ENCODE measurements around the gene IL21R. TPM values are rescaled to one million over a fixed set of nuclear protein-coding genes. Genes with fewer than 3 reads are reported as not detected.
A peak's percentile ranks its signal among the peaks of the same experiment; 100 is the strongest.

Gene IL21R
- 10 to 100 TPM; 27.5 to 59.7 (median 49.6) TPM for polyA plus RNA-seq

DNA sequence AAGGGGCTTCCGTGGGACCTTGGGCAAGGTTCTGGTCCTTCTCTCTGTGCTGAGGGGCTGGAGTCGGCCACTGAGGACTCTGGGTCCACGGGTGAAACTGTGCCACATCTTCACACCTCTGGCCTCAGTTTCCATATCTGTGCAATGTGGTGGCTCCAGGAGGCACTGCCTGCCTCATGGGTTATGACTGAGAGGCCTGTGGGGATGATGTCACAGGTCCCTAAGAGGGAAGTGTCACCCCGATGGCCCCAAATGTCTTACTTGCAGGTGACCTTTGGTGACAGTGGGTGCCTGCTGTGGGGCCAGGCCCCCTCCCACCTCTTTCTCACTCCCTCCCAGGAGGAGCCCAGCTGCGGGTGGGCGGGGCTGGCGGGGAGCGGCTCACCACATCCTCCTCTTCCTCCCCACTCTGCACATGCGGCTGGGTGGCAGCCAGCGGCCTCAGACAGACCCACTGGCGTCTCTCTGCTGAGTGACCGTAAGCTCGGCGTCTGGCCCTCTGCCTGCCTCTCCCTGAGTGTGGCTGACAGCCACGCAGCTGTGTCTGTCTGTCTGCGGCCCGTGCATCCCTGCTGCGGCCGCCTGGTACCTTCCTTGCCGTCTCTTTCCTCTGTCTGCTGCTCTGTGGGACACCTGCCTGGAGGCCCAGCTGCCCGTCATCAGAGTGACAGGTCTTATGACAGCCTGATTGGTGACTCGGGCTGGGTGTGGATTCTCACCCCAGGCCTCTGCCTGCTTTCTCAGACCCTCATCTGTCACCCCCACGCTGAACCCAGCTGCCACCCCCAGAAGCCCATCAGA is at the start of gene IL21R:
Gene IL21R (plus strand): TSS at position 407 of the 801 bp plus-strand sequence. CDS start 27,898 bp downstream, outside the sequence.
- Mint-ChIP-seq H3K27me3 (ENCODE audit: low read depth in 3 of 3) (peaks cover 17 to 31% (median 27%) of the 10 kb centered on the region in 3 donors), H3K4me1 (peaks cover 77 to 87% of the 10 kb centered on the region in 2 donors), H3K4me3 (peak within 1 kb of the TSS; percentile 87 to 99 (median 90)), H3K9me3 (no peaks in the 10 kb centered on the region), H3K27ac (peak within 1 kb of the TSS; percentile 96 to 100 (median 98)), H3K36me3 (peaks cover 3 to 12% (median 6%) of the 10 kb centered on the region in 3 donors)
- peak; percentile 95 to 96 (median 96) for DNase-seq

DNA sequence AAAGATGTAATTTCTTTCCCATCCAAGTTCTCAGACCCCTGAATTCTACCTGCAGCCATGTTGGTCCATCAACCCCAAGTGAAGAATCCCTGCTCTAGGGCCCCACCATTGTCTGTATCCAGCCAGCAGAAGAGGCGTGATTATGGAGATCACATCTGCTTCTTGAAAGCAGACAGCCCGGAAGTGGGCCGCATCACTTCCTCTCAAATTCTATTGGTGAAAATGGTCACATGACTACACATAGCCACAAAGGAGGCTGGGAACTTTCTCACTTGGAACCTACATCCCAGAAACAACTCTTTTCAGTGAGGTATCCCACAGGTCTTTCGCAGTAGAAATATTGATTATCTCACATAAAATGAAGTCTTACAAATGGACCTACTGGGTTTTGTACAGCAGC is 48.1 kb upstream of the IL21R start:
- H3K4me3 Mint-ChIP-seq: no peak overlapping the region
- peaks cover 0 to 3% of the 10 kb centered on the region in 2 donors for H3K4me1 Mint-ChIP-seq
- H3K27ac Mint-ChIP-seq: peak overlapping the region in 5 of 6 donors; percentile 28 to 74 (median 51)
- H3K9me3 Mint-ChIP-seq: no peaks in the 10 kb centered on the region
- H3K36me3 Mint-ChIP-seq: peaks cover 38 to 72% (median 51%) of the 10 kb centered on the region in 3 donors
- no peak for DNase-seq
- no peaks in the 10 kb centered on the region for H3K27me3 Mint-ChIP-seq (ENCODE audit: low read depth in 3 of 3)

DNA sequence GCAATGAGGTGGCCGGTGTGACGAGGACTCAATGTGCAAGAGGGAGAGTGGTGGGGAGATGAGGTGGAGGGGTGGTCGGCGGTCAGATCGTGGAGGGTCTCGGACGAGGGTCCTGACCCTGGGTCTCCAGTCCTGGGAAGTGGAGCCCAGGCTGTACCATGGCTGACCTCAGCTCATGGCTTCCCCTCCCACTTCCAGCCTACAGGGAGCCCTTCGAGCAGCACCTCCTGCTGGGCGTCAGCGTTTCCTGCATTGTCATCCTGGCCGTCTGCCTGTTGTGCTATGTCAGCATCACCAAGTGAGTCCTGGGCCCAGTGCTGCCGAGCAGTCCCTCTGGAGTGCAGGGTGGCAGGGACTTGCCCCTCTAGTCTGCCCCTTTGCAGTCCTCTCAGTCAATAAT is 46.4 kb upstream of the IL21R start:
- Mint-ChIP-seq H3K9me3 (no peaks in the 10 kb centered on the region), H3K27ac (peak overlapping the region in 2 of 6 donors; percentile 9 to 55), H3K4me1 (no peaks in the 10 kb centered on the region), H3K27me3 (ENCODE audit: low read depth in 3 of 3) (peaks cover 0 to 1% (median 0%) of the 10 kb centered on the region in 3 donors), H3K36me3 (peaks cover 36 to 66% (median 46%) of the 10 kb centered on the region in 3 donors), H3K4me3 (no peak overlapping the region)
- DNase-seq: peak; percentile 18 to 30 (median 25)

DNA sequence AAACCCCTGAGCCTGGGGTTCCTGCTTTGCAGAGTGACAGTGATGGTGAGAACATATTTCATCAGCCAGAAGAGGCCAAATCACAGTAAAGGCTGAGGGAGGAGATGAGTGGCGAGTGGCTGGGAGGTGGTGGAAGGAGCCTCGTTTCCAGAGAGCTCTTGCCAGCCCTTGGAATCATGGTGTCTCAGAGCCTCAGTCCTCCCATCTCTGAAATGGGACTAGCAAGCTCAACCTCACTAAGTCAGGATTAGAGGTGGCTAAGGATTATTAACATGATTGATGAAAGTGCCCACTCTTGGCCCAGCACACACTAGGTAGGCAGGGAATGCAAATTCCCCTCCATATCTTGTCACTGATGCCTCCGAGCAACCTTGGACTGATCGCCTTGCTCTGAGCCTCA is 45.2 kb upstream of the IL21R start:
- no peak for DNase-seq
- H3K4me3 Mint-ChIP-seq: no peak overlapping the region
- H3K36me3 Mint-ChIP-seq: peaks cover 32 to 63% (median 52%) of the 10 kb centered on the region in 3 donors
- no peak overlapping the region for H3K27ac Mint-ChIP-seq
- peaks cover 0 to 1% (median 0%) of the 10 kb centered on the region in 3 donors for H3K27me3 Mint-ChIP-seq (ENCODE audit: low read depth in 3 of 3)
- no peaks in the 10 kb centered on the region for H3K4me1 Mint-ChIP-seq
- no peaks in the 10 kb centered on the region for H3K9me3 Mint-ChIP-seq

DNA sequence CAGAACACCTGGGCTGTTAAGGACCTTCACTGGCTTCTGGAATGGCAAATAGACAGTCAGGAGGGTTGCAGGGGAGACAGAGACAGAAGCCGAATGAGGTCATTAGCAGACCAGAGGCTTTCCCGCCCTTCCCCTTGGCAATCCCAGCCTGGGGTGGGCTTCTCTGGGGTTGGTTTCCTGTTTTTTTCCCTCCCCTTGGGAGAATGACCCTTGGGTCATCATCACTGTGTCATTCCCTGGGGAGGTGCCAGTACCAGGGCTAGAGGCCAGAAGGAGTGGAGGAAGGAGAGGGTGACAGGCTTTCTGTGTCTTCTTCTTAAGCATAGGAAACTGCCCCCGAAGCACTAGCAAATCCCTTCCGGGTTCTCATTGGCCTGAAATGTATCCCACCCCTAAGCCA is 42.9 kb upstream of the IL21R start:
- DNase-seq: no peak
- Mint-ChIP-seq H3K27ac (peak overlapping the region in 1 of 6 donors; percentile 22), H3K4me3 (no peak overlapping the region), H3K4me1 (no peaks in the 10 kb centered on the region), H3K9me3 (no peaks in the 10 kb centered on the region), H3K36me3 (peaks cover 28 to 57% (median 55%) of the 10 kb centered on the region in 3 donors), H3K27me3 (ENCODE audit: low read depth in 3 of 3) (peaks cover 0 to 1% (median 0%) of the 10 kb centered on the region in 3 donors)

DNA sequence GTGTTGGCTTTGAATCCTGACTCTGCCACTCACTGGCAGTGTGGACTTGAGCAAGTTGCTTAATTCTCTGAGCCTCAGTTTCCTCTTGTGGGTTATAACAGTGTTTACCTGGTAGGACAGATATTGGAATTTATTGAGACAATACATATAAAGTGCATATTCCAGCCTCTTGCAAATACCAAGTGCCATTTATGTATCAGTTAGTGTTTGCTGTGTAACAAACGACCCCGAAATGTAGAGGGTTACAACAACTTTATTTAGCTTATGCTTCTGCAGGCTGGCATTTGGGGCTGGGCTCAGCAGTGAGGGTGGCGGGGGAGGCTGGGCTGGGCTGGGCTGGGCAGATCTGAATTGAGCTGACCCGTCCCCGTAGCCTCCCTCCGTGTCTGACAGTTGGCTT is 42.4 kb upstream of the IL21R start:
- Mint-ChIP-seq H3K9me3 (no peaks in the 10 kb centered on the region), H3K27me3 (ENCODE audit: low read depth in 3 of 3) (peaks cover 0 to 1% (median 0%) of the 10 kb centered on the region in 3 donors), H3K4me3 (no peak overlapping the region), H3K4me1 (peaks cover 0 to 3% of the 10 kb centered on the region in 2 donors), H3K36me3 (peaks cover 24 to 54% (median 52%) of the 10 kb centered on the region in 3 donors), H3K27ac (no peak overlapping the region)
- no peak for DNase-seq

DNA sequence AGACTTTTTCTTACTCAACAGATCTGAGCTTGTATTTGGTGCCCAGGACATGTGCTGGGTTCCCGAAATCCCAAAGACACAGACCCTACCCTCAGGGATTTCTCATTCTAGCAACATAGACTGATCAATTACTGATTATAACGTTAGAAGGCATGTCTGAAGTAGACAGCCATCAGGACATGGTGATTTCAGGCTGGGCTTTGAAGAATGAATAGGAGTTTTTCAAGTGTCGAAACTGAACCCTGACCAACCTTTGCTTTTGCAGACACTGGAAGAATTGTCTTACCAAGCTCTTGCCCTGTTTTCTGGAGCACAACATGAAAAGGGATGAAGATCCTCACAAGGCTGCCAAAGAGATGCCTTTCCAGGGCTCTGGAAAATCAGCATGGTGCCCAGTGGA is 40.0 kb upstream of the IL21R start:
- DNase-seq: no peak
- no peaks in the 10 kb centered on the region for H3K9me3 Mint-ChIP-seq
- H3K4me3 Mint-ChIP-seq: no peak overlapping the region
- H3K4me1 Mint-ChIP-seq: peaks cover 4 to 17% of the 10 kb centered on the region in 2 donors
- H3K36me3 Mint-ChIP-seq: peaks cover 17 to 49% (median 44%) of the 10 kb centered on the region in 3 donors
- H3K27ac Mint-ChIP-seq: peak overlapping the region in 4 of 6 donors; percentile 5 to 67 (median 28)
- H3K27me3 Mint-ChIP-seq (ENCODE audit: low read depth in 3 of 3): peaks cover 0 to 5% (median 0%) of the 10 kb centered on the region in 3 donors

DNA sequence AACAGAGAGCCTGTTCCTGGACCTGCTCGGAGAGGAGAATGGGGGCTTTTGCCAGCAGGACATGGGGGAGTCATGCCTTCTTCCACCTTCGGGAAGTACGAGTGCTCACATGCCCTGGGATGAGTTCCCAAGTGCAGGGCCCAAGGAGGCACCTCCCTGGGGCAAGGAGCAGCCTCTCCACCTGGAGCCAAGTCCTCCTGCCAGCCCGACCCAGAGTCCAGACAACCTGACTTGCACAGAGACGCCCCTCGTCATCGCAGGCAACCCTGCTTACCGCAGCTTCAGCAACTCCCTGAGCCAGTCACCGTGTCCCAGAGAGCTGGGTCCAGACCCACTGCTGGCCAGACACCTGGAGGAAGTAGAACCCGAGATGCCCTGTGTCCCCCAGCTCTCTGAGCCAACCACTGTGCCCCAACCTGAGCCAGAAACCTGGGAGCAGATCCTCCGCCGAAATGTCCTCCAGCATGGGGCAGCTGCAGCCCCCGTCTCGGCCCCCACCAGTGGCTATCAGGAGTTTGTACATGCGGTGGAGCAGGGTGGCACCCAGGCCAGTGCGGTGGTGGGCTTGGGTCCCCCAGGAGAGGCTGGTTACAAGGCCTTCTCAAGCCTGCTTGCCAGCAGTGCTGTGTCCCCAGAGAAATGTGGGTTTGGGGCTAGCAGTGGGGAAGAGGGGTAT is 39.3 kb upstream of the IL21R start:
- H3K27me3 Mint-ChIP-seq (ENCODE audit: low read depth in 3 of 3): peaks cover 4 to 10% (median 5%) of the 10 kb centered on the region in 3 donors
- H3K27ac Mint-ChIP-seq: peak overlapping the region in 2 of 6 donors; percentile 25 to 32
- peaks cover 17 to 48% (median 39%) of the 10 kb centered on the region in 3 donors for H3K36me3 Mint-ChIP-seq
- H3K9me3 Mint-ChIP-seq: no peaks in the 10 kb centered on the region
- H3K4me1 Mint-ChIP-seq: peaks cover 11 to 24% of the 10 kb centered on the region in 2 donors
- DNase-seq: no peak
- no peak overlapping the region for H3K4me3 Mint-ChIP-seq

DNA sequence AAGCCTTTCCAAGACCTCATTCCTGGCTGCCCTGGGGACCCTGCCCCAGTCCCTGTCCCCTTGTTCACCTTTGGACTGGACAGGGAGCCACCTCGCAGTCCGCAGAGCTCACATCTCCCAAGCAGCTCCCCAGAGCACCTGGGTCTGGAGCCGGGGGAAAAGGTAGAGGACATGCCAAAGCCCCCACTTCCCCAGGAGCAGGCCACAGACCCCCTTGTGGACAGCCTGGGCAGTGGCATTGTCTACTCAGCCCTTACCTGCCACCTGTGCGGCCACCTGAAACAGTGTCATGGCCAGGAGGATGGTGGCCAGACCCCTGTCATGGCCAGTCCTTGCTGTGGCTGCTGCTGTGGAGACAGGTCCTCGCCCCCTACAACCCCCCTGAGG is 38.7 kb upstream of the IL21R start:
- peaks cover 5 to 15% (median 8%) of the 10 kb centered on the region in 3 donors for H3K27me3 Mint-ChIP-seq (ENCODE audit: low read depth in 3 of 3)
- DNase-seq: no peak
- no peaks in the 10 kb centered on the region for H3K9me3 Mint-ChIP-seq
- peak overlapping the region in 1 of 6 donors; percentile 45 for H3K27ac Mint-ChIP-seq
- no peak overlapping the region for H3K4me3 Mint-ChIP-seq
- H3K36me3 Mint-ChIP-seq: peaks cover 17 to 43% (median 35%) of the 10 kb centered on the region in 3 donors
- peaks cover 17 to 29% of the 10 kb centered on the region in 2 donors for H3K4me1 Mint-ChIP-seq

DNA sequence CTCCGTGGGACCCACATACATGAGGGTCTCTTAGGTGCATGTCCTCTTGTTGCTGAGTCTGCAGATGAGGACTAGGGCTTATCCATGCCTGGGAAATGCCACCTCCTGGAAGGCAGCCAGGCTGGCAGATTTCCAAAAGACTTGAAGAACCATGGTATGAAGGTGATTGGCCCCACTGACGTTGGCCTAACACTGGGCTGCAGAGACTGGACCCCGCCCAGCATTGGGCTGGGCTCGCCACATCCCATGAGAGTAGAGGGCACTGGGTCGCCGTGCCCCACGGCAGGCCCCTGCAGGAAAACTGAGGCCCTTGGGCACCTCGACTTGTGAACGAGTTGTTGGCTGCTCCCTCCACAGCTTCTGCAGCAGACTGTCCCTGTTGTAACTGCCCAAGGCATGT is 38.2 kb upstream of the IL21R start:
- Mint-ChIP-seq H3K27me3 (ENCODE audit: low read depth in 3 of 3) (peaks cover 5 to 15% (median 8%) of the 10 kb centered on the region in 3 donors), H3K9me3 (no peaks in the 10 kb centered on the region), H3K4me1 (peaks cover 21 to 33% of the 10 kb centered on the region in 2 donors), H3K4me3 (no peak overlapping the region), H3K36me3 (peaks cover 16 to 41% (median 31%) of the 10 kb centered on the region in 3 donors), H3K27ac (peak overlapping the region in 4 of 6 donors; percentile 14 to 84 (median 62))
- DNase-seq: no peak

DNA sequence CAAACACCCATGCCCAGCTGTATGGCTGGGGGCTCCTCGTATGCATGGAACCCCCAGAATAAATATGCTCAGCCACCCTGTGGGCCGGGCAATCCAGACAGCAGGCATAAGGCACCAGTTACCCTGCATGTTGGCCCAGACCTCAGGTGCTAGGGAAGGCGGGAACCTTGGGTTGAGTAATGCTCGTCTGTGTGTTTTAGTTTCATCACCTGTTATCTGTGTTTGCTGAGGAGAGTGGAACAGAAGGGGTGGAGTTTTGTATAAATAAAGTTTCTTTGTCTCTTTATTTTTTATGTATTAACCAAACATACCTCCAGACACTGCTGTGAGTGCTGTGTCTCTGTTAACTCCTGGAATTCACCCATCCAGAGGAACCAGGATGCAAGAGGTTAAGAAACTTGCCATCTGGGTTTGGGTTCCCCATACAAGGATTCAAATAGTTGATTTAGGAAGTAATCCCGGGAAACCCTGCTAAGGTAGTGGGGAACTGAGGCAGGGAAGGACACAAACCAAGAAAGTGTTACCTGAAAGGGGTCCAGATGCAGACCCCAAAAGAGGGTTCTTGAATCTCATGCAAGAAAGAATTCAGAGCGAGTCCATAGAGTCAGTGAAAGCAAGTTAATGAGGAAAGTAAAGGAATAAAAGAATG is 37.4 kb upstream of the IL21R start:
- H3K4me1 Mint-ChIP-seq: peaks cover 21 to 35% of the 10 kb centered on the region in 2 donors
- DNase-seq: no peak
- H3K9me3 Mint-ChIP-seq: no peaks in the 10 kb centered on the region
- H3K36me3 Mint-ChIP-seq: peaks cover 7 to 33% (median 23%) of the 10 kb centered on the region in 3 donors
- peak overlapping the region; percentile 23 to 98 (median 76) for H3K27ac Mint-ChIP-seq
- H3K4me3 Mint-ChIP-seq: no peak overlapping the region
- peaks cover 5 to 15% (median 8%) of the 10 kb centered on the region in 3 donors for H3K27me3 Mint-ChIP-seq (ENCODE audit: low read depth in 3 of 3)

DNA sequence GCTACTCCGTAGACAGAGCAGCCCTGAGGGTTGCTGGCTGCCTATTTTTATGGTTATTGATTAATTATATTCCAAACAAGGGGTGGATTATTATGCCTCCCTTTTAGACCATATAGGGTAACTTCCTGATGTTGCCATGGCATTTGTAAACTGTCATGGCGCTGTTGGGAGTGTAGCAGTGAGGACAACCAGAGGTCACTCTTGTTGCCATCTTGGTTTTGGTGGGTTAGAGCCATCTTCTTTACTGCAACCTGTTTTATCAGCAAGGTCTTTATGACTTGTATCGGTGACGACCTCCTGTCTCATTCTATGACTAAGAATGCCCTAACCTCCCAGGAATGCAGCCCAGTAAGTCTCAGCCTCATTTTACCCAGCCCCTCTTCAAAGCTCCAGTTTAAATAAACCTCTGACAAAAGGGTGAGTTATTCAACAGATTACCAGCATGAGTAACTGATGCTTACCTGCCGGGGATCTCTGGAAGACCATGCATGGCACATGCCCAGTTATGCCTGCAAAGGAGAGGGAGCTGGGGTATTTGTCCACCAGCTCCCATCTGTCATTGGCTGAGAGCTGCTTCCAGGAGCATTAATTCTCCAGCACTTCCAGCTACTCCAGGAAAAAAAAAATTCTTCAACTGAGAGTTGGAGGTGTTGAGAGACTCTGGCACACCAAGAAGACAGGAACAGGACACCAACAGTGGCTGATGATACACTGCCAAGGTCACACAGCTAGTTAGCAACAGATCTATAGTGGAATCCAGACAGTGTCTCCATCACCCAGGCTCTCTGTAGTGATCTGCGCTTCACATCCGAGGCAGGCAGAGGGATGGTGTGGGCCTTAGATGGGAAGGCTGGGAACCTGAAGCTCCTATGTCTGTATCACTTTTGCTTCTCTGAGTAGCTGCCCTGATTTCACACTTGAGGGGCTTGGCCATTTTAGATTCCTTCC is 36.6 kb upstream of the IL21R start:
- H3K4me3 Mint-ChIP-seq: peak overlapping the region in 1 of 5 donors; percentile 13
- DNase-seq: no peak
- no peaks in the 10 kb centered on the region for H3K9me3 Mint-ChIP-seq
- peaks cover 21 to 35% of the 10 kb centered on the region in 2 donors for H3K4me1 Mint-ChIP-seq
- H3K36me3 Mint-ChIP-seq: peaks cover 7 to 32% (median 23%) of the 10 kb centered on the region in 3 donors
- peak overlapping the region; percentile 71 to 98 (median 92) for H3K27ac Mint-ChIP-seq
- H3K27me3 Mint-ChIP-seq (ENCODE audit: low read depth in 3 of 3): peaks cover 5 to 13% (median 8%) of the 10 kb centered on the region in 3 donors
